Neural cell (in vitro differentiated cells): ENCODE results near the gene CAPN7. TPM values are rescaled to one million over a fixed set of nuclear protein-coding genes. Genes with fewer than 3 reads are reported as not detected.

Experiments
- H2AFZ ChIP-seq: fragments of 200-600, 300-800 bp; sonication (generic), shearing (Covaris generic); 2 replicates; pipeline ENCODE4 v1.6.0; 2014; ENCODE audit warnings: low read depth, mild to moderate bottlenecking, antibody characterized with exemption, low read length, moderate library complexity
- H3F3A ChIP-seq: fragments of 200-600 bp; shearing (Covaris generic); 2 replicates; pipeline ENCODE4 v1.6.1; 2016; ENCODE audit warnings: mild to moderate bottlenecking, moderate library complexity, mixed read lengths, antibody characterized with exemption, low read length; ENCODE audit not compliant: insufficient read depth, poor library complexity, severe bottlenecking
- H3K27ac ChIP-seq: fragments of 200-600, 300-800 bp; sonication (generic), shearing (Covaris generic); 2 replicates; pipeline ENCODE4 v1.5.1; 2014; ENCODE audit warnings: mild to moderate bottlenecking, low read length, moderate library complexity
- H3K27me3 ChIP-seq: fragments of 300-800, 200-600 bp; sonication (generic), shearing (Covaris generic); 2 replicates; pipeline ENCODE4 v1.6.0; 2014; ENCODE audit warnings: mild to moderate bottlenecking, low read depth, low read length, moderate library complexity; ENCODE audit not compliant: insufficient read depth
- H3K36me3 ChIP-seq: fragments of 300-800, 200-600 bp; sonication (generic), shearing (Covaris generic); 2 replicates; pipeline ENCODE4 v1.5.1; 2014; ENCODE audit warnings: mild to moderate bottlenecking, antibody characterized with exemption, low read length, moderate library complexity; ENCODE audit not compliant: insufficient read depth
- H3K4me2 ChIP-seq: fragments of 300-800, 200-600 bp; sonication (generic), shearing (Covaris generic); 2 replicates; pipeline ENCODE4 v1.6.0; 2014; ENCODE audit warnings: mild to moderate bottlenecking, low read length
- H3K4me3 ChIP-seq: fragments of 300-800, 200-600 bp; sonication (generic), shearing (Covaris generic); 2 replicates; pipeline ENCODE4 v1.5.1; 2014; ENCODE audit warnings: mild to moderate bottlenecking, low read length, moderate library complexity
- H3K79me2 ChIP-seq: fragments of 200-600 bp; shearing (Covaris generic); replicated peaks from 2 replicates; pipeline ENCODE4 v1.6.0; 2014; ENCODE audit warnings: mild to moderate bottlenecking, low read length, moderate library complexity; ENCODE audit not compliant: insufficient read depth
- H3K9ac ChIP-seq: fragments of 300-800, 200-600 bp; sonication (generic), shearing (Covaris generic); 2 replicates; pipeline ENCODE4 v1.6.1; 2016; ENCODE audit warnings: mild to moderate bottlenecking, low read length, mixed read lengths
- H3K9me2 ChIP-seq: fragments of 200-600 bp; shearing (Covaris generic); 2 replicates; pipeline ENCODE4 v1.6.1; 2016; ENCODE audit warnings: mild to moderate bottlenecking, low read length, mixed read lengths; ENCODE audit not compliant: insufficient read depth
- H3K9me3 ChIP-seq: fragments of 200-600, 300-800 bp; sonication (generic), shearing (Covaris generic); 2 replicates; pipeline ENCODE4 v1.6.1; 2016; ENCODE audit warnings: mild to moderate bottlenecking, mixed run types, low read length, moderate library complexity, mixed read lengths
- H4K20me1 ChIP-seq: fragments of 200-600 bp; shearing (Covaris generic); 2 replicates; pipeline ENCODE4 v1.6.1; 2016; ENCODE audit warnings: mild to moderate bottlenecking, mixed run types; ENCODE audit not compliant: insufficient read depth
- EP300 ChIP-seq: fragments of 450-650 bp; conservative IDR thresholded peaks from 2 replicates; pipeline ENCODE4 v1.6.1; 2014; ENCODE audit warnings: antibody characterized with exemption, mild to moderate bottlenecking, moderate library complexity; ENCODE audit not compliant: poor library complexity, severe bottlenecking
- EZH2 ChIP-seq: fragments of 200-600, 300-800 bp; shearing (Covaris generic), sonication (generic); IDR thresholded peaks from 2 replicates; pipeline ENCODE4 v1.6.1; 2014; ENCODE audit warnings: antibody characterized with exemption, low read length, borderline replicate concordance, mild to moderate bottlenecking; ENCODE audit not compliant: insufficient read depth, poor library complexity, severe bottlenecking
- MXI1 ChIP-seq: fragments of 450-650 bp; conservative IDR thresholded peaks from 2 replicates; pipeline ENCODE4 v1.6.1; 2014; ENCODE audit warnings: antibody characterized with exemption, mild to moderate bottlenecking; ENCODE audit not compliant: poor library complexity, severe bottlenecking
- POLR2AphosphoS5 ChIP-seq: IDR thresholded peaks from 2 replicates; pipeline ENCODE4 v1.6.1; 2012
- RAD21 ChIP-seq: fragments of 450-650 bp; conservative IDR thresholded peaks from 2 replicates; pipeline ENCODE4 v1.6.1; 2014; ENCODE audit warnings: antibody characterized with exemption, mild to moderate bottlenecking, moderate library complexity
- SMC3 ChIP-seq: fragments of 450-650 bp; conservative IDR thresholded peaks from 2 replicates; pipeline ENCODE4 v1.6.1; 2014; ENCODE audit warnings: antibody characterized with exemption, mild to moderate bottlenecking, moderate library complexity; ENCODE audit not compliant: poor library complexity
- TAF1 ChIP-seq: IDR thresholded peaks from 2 replicates; pipeline ENCODE4 v1.6.1; 2012; ENCODE audit warnings: low read depth
- polyA plus RNA-seq: library from polyadenylated mRNA; depleted of rRNA; stranded (reverse); fragments of >200 nt; gene quantifications from 2 replicates; pipeline ENCODE4 v1.2.3, GENCODE V29; 2014
- TF ChIP-seq, protein P1 (sequence below): IDR thresholded peaks from 2 replicates; pipeline ENCODE4 v1.6.1; 2012; ENCODE audit warnings: borderline replicate concordance
- TF ChIP-seq, protein P2 (sequence below): fragments of 450-650 bp; IDR thresholded peaks from 2 replicates; pipeline ENCODE4 v1.5.1; 2014; ENCODE audit warnings: antibody characterized with exemption, mild to moderate bottlenecking, moderate library complexity; ENCODE audit not compliant: poor library complexity, severe bottlenecking

The CAPN7 gene
- polyA plus RNA-seq, 1 donor from 2014 or later, result 60.9 TPM

DNA sequence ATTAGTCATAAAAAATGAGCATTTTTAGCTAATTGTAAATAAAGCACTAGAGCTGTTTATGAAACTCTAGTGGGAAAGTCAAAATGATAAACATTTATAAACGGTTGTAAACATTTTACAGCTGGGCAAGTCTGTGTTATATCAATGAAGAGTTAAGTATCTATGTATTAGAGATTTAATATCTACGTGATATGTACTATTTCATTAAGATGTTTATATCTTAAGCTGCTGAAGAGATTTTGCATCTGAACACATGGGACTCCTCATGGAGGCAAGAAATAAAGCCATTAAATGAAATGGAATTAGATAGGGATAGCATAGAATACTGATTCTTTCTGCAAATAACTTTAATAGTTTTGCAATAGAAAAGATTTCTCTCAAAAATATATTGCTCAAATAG lies 23.0 kb upstream of the CAPN7 start:
- TF ChIP-seq TAF1 (no peak), MXI1 (no peak), RAD21 (no peak), SMC3 (no peak), EP300 (no peak), EZH2 (no peak), POLR2AphosphoS5 (no peak)
- TF ChIP-seq, protein P1, sequence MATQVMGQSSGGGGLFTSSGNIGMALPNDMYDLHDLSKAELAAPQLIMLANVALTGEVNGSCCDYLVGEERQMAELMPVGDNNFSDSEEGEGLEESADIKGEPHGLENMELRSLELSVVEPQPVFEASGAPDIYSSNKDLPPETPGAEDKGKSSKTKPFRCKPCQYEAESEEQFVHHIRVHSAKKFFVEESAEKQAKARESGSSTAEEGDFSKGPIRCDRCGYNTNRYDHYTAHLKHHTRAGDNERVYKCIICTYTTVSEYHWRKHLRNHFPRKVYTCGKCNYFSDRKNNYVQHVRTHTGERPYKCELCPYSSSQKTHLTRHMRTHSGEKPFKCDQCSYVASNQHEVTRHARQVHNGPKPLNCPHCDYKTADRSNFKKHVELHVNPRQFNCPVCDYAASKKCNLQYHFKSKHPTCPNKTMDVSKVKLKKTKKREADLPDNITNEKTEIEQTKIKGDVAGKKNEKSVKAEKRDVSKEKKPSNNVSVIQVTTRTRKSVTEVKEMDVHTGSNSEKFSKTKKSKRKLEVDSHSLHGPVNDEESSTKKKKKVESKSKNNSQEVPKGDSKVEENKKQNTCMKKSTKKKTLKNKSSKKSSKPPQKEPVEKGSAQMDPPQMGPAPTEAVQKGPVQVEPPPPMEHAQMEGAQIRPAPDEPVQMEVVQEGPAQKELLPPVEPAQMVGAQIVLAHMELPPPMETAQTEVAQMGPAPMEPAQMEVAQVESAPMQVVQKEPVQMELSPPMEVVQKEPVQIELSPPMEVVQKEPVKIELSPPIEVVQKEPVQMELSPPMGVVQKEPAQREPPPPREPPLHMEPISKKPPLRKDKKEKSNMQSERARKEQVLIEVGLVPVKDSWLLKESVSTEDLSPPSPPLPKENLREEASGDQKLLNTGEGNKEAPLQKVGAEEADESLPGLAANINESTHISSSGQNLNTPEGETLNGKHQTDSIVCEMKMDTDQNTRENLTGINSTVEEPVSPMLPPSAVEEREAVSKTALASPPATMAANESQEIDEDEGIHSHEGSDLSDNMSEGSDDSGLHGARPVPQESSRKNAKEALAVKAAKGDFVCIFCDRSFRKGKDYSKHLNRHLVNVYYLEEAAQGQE, result no peak
- TF ChIP-seq, protein P2, sequence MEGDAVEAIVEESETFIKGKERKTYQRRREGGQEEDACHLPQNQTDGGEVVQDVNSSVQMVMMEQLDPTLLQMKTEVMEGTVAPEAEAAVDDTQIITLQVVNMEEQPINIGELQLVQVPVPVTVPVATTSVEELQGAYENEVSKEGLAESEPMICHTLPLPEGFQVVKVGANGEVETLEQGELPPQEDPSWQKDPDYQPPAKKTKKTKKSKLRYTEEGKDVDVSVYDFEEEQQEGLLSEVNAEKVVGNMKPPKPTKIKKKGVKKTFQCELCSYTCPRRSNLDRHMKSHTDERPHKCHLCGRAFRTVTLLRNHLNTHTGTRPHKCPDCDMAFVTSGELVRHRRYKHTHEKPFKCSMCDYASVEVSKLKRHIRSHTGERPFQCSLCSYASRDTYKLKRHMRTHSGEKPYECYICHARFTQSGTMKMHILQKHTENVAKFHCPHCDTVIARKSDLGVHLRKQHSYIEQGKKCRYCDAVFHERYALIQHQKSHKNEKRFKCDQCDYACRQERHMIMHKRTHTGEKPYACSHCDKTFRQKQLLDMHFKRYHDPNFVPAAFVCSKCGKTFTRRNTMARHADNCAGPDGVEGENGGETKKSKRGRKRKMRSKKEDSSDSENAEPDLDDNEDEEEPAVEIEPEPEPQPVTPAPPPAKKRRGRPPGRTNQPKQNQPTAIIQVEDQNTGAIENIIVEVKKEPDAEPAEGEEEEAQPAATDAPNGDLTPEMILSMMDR, result no peak
- Histone ChIP-seq H4K20me1 (no peaks in the 10 kb centered on the region), H3F3A (no peaks in the 10 kb centered on the region), H3K9ac (no peak overlapping the region), H3K4me2 (no peak overlapping the region), H3K9me3 (no peaks in the 10 kb centered on the region), H3K79me2 (no peaks in the 10 kb centered on the region), H2AFZ (no peak overlapping the region), H3K4me3 (no peak overlapping the region), H3K9me2 (no peaks in the 10 kb centered on the region), H3K36me3 (no peaks in the 10 kb centered on the region), H3K27me3 (no peaks in the 10 kb centered on the region), H3K27ac (no peak overlapping the region)

DNA sequence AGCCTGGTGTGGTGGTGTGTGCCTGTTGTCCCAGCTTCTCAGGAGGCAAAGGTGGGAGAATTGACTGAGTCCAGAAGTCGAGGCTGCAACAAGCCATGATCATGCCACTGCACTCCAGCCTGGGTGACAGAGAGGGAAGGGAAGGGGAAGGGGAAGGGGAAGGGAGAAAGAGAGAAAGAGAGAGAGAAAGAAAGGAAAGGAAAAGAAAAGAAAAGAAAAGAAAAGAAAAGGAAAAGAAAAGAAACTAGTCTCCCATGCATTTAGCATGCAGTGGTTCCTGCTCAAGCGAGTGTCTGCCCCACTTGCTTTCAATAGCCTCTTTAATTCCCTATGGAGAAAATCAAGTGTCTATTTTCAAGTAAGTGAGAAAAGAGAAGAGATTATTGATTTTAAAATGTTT lies 20.6 kb upstream of the CAPN7 start:
- Histone ChIP-seq H3K27me3 (no peaks in the 10 kb centered on the region), H3K9ac (no peak overlapping the region), H3K27ac (no peak overlapping the region), H3K4me2 (no peak overlapping the region), H3K4me3 (no peak overlapping the region), H3K9me3 (no peaks in the 10 kb centered on the region), H3K9me2 (no peaks in the 10 kb centered on the region), H3F3A (no peaks in the 10 kb centered on the region), H2AFZ (no peak overlapping the region), H4K20me1 (no peaks in the 10 kb centered on the region), H3K79me2 (no peaks in the 10 kb centered on the region), H3K36me3 (no peaks in the 10 kb centered on the region)
- no peak for TF ChIP-seq TAF1
- no peak for TF ChIP-seq RAD21
- TF ChIP-seq MXI1, result no peak
- TF ChIP-seq POLR2AphosphoS5, result no peak
- no peak for TF ChIP-seq SMC3
- TF ChIP-seq EP300, result no peak
- no peak for TF ChIP-seq EZH2
- TF ChIP-seq, protein P1, result no peak
- TF ChIP-seq, protein P2, result no peak
